Measurements from ENCODE around the gene ZNF296.

ZNF296 gene

DNA sequence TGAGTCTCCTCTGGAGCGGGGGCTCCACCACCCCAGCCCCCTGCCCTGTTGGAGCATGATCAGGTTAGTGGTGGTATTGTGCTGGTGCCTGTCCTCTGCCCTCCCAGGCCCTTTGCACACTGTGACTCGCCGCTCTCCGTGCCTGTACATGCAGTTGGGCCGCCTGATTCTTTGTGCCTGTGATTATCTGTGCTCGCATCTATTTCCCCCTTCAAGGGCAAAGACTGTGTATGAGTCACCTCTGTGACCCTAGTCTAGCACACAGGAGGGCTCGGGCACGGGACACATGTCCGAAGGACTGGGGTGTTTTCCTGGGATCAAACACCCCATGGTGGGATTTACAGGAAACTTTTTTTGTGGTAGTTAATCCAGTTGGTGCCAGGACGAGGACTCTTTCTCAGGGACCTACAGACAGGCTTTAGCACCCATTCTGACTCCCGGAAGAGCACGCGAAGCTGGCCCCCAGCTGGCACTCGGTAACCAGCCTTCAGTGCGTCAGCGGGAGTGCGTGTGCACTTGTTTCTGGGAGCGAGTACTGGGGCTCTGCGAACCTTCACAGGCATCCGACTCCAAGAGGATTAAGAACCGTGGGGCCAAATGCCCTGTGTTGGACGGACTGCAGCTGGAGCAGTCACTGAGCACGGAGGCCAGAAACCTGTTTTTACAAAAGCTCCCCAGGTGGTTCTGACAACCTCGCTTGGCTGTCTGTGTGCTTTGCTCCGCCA lies 23.4 kb upstream of the ZNF296 start:
- H3K4me1 ChIP-seq (ENCODE audit: insufficient read depth, low read length): peaks cover 63% of the 10 kb centered on the region
- no peaks in the 10 kb centered on the region for H3K36me3 ChIP-seq (ENCODE audit: insufficient read depth, low read length)
- H3K27me3 ChIP-seq (ENCODE audit: insufficient read depth, low read length): no peaks in the 10 kb centered on the region
- H3K4me3 ChIP-seq (ENCODE audit: low read length): no peak overlapping the region
- H2AFZ ChIP-seq (ENCODE audit: low read depth, low read length): no peak overlapping the region
- H3K9me3 ChIP-seq (ENCODE audit: low read length): no peaks in the 10 kb centered on the region

- H3K27me3 ChIP-seq (ENCODE audit: insufficient read depth, low read length): no peaks in the 10 kb centered on the region
- H3K4me1 ChIP-seq (ENCODE audit: insufficient read depth, low read length): peaks cover 66% of the 10 kb centered on the region
- no peak overlapping the region for H3K4me3 ChIP-seq (ENCODE audit: low read length)
- H3K36me3 ChIP-seq (ENCODE audit: insufficient read depth, low read length): no peaks in the 10 kb centered on the region
- H2AFZ ChIP-seq (ENCODE audit: low read depth, low read length): no peak overlapping the region
- no peaks in the 10 kb centered on the region for H3K9me3 ChIP-seq (ENCODE audit: low read length)
Observed at GRCh38 chr19:45098521-45099466, 22.5 kb upstream of the ZNF296 start.

GRCh38 chr19:45097776-45098520 lies 21.7 kb upstream of the ZNF296 start:
- Histone ChIP-seq H3K36me3 (ENCODE audit: insufficient read depth, low read length) (no peaks in the 10 kb centered on the region), H3K4me3 (ENCODE audit: low read length) (no peak overlapping the region), H3K27me3 (ENCODE audit: insufficient read depth, low read length) (no peaks in the 10 kb centered on the region), H3K9me3 (ENCODE audit: low read length) (no peaks in the 10 kb centered on the region), H2AFZ (ENCODE audit: low read depth, low read length) (no peak overlapping the region), H3K4me1 (ENCODE audit: insufficient read depth, low read length) (peaks cover 60% of the 10 kb centered on the region)

DNA sequence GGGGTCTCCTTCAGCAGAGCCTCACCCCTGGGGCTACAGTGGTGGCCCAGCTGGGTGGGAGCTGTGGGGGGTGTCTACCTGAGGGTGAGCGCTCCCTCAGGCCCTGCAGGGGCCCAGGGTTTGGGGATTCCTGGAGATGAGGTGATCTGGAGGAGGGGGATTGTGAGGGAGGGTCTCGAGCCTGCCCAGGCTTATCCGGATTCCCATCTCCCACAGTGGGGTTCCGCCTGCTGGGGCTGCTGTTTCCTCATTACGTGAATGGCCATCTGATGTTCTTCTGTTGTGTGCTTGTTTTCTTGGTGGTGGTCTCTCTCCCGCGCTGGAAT lies 21.1 kb upstream of the ZNF296 start:
- Histone ChIP-seq H3K4me1 (ENCODE audit: insufficient read depth, low read length) (peaks cover 59% of the 10 kb centered on the region), H3K27me3 (ENCODE audit: insufficient read depth, low read length) (no peaks in the 10 kb centered on the region), H3K36me3 (ENCODE audit: insufficient read depth, low read length) (no peaks in the 10 kb centered on the region), H3K9me3 (ENCODE audit: low read length) (no peaks in the 10 kb centered on the region), H3K4me3 (ENCODE audit: low read length) (no peak overlapping the region), H2AFZ (ENCODE audit: low read depth, low read length) (no peak overlapping the region)

DNA sequence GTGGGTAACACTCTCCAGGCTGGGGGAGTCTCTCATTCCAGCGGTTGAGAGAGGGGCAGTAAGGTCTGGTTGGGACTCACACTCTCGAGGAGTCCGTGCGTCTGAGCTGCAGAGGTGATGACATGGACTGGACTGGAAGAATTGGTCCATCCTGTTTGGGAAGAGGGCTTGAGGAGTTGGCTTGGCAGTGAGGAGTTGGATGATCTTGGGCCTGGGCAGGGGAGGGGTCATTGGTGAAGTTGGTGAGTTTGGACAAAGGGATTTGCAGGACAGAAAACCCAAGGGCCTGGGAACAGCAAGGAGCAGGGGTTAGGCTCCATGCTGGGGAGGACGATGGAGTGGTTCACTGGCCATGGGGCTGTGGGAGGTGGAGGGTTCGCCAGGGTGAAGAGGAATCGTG lies 20.4 kb upstream of the ZNF296 start:
- peaks cover 58% of the 10 kb centered on the region for H3K4me1 ChIP-seq (ENCODE audit: insufficient read depth, low read length)
- H3K27me3 ChIP-seq (ENCODE audit: insufficient read depth, low read length): no peaks in the 10 kb centered on the region
- no peak overlapping the region for H3K4me3 ChIP-seq (ENCODE audit: low read length)

DNA sequence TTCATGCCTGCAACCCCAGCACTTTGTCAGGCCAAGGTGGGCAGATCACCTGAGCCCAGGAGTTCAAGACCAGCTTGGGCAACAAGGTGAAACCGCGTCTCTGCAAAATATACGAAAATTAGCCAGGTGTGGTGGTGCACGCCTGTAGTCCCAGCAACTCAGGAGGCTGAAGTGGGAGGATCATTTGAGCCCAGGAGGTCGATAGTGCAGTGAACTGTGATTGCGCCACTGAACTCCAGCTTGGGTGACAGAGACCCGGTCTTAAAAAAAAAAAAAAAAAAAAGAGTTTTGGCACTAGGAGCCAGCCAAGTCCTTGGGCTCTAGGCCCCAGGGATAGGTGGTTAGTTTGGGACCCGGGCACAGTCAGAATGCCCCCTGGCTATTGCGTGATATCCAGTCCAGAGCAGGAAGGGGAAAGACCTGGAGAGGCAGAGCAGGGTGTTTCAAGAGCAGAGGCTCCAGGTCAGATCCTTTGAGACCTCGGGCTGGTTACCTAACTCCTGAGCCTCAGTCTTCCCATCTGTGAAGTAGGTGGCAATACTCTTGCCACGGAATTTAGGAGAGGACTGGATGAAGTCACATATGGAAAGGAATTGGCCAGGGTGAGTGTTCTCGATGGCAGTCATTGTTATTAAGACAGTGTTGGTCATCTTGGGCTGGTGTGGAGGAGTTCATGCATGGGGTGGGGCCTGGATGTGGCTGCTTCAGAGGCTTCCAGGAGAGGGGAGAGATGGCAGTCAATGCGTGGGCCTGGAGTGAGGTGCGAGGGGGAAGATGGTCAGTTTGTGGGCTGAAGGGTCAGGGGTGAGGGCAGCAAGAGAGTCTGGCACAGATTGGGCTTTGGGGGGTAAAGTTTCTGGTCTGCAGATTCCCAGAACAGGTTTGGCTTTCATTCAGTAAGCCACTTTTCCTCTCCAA lies 19.5 kb upstream of the ZNF296 start:
- Histone ChIP-seq H3K36me3 (ENCODE audit: insufficient read depth, low read length) (peaks cover under 1% of the 10 kb centered on the region), H3K4me3 (ENCODE audit: low read length) (no peak overlapping the region), H3K4me1 (ENCODE audit: insufficient read depth, low read length) (peaks cover 54% of the 10 kb centered on the region), H2AFZ (ENCODE audit: low read depth, low read length) (no peak overlapping the region), H3K27me3 (ENCODE audit: insufficient read depth, low read length) (no peaks in the 10 kb centered on the region), H3K9me3 (ENCODE audit: low read length) (no peaks in the 10 kb centered on the region)

More for the DNA sequence above, 20.4 kb upstream of the ZNF296 start:
- Histone ChIP-seq H2AFZ (ENCODE audit: low read depth, low read length) (no peak overlapping the region), H3K36me3 (ENCODE audit: insufficient read depth, low read length) (no peaks in the 10 kb centered on the region), H3K9me3 (ENCODE audit: low read length) (no peaks in the 10 kb centered on the region)

DNA sequence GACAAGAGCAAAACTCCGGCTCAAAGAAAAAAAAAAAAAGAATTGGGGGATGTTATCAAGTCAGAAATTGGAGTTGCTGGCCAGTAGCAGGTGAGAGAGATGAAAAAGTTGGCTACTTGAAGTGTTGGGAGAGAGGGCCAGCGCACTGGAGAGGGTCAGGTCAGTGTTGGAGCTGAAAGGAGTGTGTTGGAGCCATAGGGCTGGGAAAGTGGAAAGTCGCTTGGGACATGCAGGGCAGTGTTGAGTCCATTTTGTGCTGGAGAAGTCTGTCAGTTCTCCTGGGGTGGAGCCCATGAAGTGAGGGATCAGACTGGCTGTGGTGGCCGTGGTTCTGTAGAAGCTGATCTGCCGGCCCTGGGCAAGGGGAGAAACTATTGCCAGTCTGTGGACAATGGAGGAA lies 18.4 kb upstream of the ZNF296 start:
- Histone ChIP-seq H3K4me3 (ENCODE audit: low read length) (no peak overlapping the region), H3K4me1 (ENCODE audit: insufficient read depth, low read length) (peaks cover 46% of the 10 kb centered on the region), H3K9me3 (ENCODE audit: low read length) (no peaks in the 10 kb centered on the region)

DNA sequence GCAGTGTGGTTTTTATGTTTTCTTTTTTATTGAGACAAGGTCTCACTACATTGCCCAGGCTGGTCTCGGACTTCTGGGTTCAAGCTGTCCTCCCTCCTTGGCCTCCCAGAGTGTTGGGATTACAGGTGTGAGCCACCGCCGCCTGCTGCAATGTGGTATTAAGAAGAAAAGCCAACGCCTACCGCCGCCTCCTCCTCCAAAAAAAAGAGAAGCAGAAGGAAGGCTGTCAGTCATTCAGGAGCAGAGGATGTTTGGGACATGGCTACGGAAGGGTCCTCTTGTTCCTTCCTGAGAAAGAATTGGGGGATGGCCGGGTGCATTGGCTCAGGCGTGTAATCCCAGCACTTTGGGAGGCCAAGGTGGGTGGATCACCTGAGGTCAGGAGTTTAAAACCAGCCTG lies 17.9 kb upstream of the ZNF296 start:
- peaks cover 41% of the 10 kb centered on the region for H3K4me1 ChIP-seq (ENCODE audit: insufficient read depth, low read length)
- no peaks in the 10 kb centered on the region for H3K27me3 ChIP-seq (ENCODE audit: insufficient read depth, low read length)
- H3K4me3 ChIP-seq (ENCODE audit: low read length): peak overlapping the region; percentile 91
- no peaks in the 10 kb centered on the region for H3K9me3 ChIP-seq (ENCODE audit: low read length)
- peaks cover 9% of the 10 kb centered on the region for H3K36me3 ChIP-seq (ENCODE audit: insufficient read depth, low read length)
- H2AFZ ChIP-seq (ENCODE audit: low read depth, low read length): no peak overlapping the region

More for the DNA sequence above, 18.4 kb upstream of the ZNF296 start:
- peaks cover 8% of the 10 kb centered on the region for H3K36me3 ChIP-seq (ENCODE audit: insufficient read depth, low read length)
- no peak overlapping the region for H2AFZ ChIP-seq (ENCODE audit: low read depth, low read length)
- H3K27me3 ChIP-seq (ENCODE audit: insufficient read depth, low read length): no peaks in the 10 kb centered on the region

DNA sequence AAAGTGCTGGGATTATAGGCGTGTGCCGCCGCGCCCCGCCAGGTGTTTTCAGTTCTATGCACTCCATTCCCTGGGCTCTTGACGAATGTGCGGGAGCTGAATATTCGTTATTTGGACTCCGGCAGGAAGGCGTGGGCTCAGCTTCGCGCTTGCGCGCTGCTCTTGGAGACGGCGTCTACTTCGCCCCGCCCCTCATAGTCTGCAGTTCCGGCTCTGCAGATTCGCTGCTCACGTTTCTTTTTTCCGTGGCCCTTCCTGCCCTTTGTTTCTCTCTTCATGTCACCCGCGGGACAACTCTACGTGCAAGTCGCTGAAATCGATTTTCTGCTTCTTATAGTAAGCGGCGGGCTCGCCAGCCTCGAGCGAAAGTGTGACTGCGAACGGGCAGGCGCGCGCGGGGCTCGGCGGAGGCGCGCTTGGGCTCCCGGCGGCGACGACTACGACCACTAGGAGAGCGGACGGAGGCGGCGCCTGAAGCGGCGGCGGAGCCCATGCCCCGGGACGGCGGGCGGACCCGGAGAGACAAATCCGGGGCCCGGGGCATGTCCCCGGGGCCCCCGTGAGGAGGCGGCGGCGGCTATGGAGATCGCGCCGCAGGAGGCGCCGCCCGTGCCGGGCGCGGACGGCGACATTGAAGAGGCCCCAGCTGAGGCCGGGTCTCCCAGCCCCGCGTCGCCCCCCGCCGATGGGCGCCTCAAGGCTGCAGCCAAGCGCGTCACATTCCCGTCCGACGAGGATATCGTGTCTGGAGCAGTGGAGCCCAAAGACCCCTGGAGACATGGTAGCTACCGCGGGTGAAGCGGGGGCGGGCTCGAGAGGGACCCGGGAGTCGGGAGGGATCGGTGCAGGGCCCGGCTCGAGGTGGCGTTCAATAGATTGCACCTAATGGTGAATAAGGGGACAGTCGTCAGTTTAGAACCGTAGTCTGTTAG lies 16.7 kb upstream of the ZNF296 start, which contains the start of gene PPP1R37:
Gene PPP1R37, plus strand, starts transcription at position 433 of the 932 bp plus-strand sequence. Its CDS starts 147 bp downstream, at position 580.
- Histone ChIP-seq H2AFZ (ENCODE audit: low read depth, low read length) (peak within 1 kb of the TSS; percentile 44), H3K4me3 (ENCODE audit: low read length) (peak within 1 kb of the TSS; percentile 91), H3K27me3 (ENCODE audit: insufficient read depth, low read length) (no peaks in the 10 kb centered on the region), H3K4me1 (ENCODE audit: insufficient read depth, low read length) (peaks cover 29% of the 10 kb centered on the region), H3K9me3 (ENCODE audit: low read length) (no peaks in the 10 kb centered on the region), H3K36me3 (ENCODE audit: insufficient read depth, low read length) (peaks cover 12% of the 10 kb centered on the region)

- Histone ChIP-seq H3K9me3 (ENCODE audit: low read length) (no peaks in the 10 kb centered on the region), H3K4me3 (ENCODE audit: low read length) (peak overlapping the region; percentile 91), H3K36me3 (ENCODE audit: insufficient read depth, low read length) (peaks cover 19% of the 10 kb centered on the region), H2AFZ (ENCODE audit: low read depth, low read length) (peak overlapping the region; percentile 49), H3K27me3 (ENCODE audit: insufficient read depth, low read length) (no peaks in the 10 kb centered on the region), H3K4me1 (ENCODE audit: insufficient read depth, low read length) (peaks cover 23% of the 10 kb centered on the region)
Observed at GRCh38 chr19:45091031-45091923, 15.0 kb upstream of the ZNF296 start.

GRCh38 chr19:45090606-45091005 lies 14.3 kb upstream of the ZNF296 start:
- H3K4me1 ChIP-seq (ENCODE audit: insufficient read depth, low read length): peaks cover 23% of the 10 kb centered on the region
- peak overlapping the region; percentile 47 for H3K4me3 ChIP-seq (ENCODE audit: low read length)
- peaks cover 22% of the 10 kb centered on the region for H3K36me3 ChIP-seq (ENCODE audit: insufficient read depth, low read length)
- no peaks in the 10 kb centered on the region for H3K9me3 ChIP-seq (ENCODE audit: low read length)
- no peak overlapping the region for H2AFZ ChIP-seq (ENCODE audit: low read depth, low read length)
- no peaks in the 10 kb centered on the region for H3K27me3 ChIP-seq (ENCODE audit: insufficient read depth, low read length)

Data from neuron (in vitro differentiated cells).